HG02981 (cell line): ENCODE results near the gene PLPPR1.
"Not testable (repeated sequence)": the region's sequence is repeated elsewhere in the genome, so short reads cannot be mapped to it uniquely, and the experiment has no call there.

Experiments used
- ATAC-seq: cut with Tn5 transposase; IDR thresholded peaks from one replicate; pipeline ENCODE4 v1.9.1; 2021; ENCODE audit warnings: mild to moderate bottlenecking, moderate library complexity; ENCODE audit not compliant: unreplicated experiment

Gene PLPPR1

DNA sequence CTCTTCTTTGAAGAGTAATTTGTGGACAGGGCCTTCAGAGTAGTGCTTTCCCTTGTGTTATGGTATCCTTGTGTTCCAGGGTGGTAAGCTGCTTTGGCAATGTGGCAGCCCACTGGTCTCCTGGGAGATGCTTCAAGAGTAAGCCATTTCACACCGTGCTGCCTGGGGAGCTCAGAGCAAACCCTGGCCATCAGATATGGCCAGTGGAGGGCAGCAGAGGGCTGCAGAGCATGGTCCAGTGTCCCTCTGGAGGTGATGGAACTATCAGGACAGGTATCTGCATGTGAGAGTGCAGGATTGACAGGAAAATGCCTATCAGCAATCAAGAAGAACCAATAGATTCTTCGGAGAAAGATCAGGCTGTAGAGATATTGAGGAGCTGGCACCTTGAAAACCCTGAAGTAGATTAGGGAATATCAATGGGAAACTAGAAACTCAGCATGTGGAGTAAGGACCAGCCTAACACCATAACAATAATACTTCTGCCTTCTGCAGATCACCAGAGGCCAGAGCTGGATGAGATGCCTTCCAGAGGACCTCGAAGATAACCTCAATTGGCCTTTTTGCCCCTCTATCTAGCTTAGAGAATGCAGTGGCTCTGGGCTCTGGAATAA lies 90.8 kb downstream of the PLPPR1 start:
- ATAC-seq = peak; percentile 84

DNA sequence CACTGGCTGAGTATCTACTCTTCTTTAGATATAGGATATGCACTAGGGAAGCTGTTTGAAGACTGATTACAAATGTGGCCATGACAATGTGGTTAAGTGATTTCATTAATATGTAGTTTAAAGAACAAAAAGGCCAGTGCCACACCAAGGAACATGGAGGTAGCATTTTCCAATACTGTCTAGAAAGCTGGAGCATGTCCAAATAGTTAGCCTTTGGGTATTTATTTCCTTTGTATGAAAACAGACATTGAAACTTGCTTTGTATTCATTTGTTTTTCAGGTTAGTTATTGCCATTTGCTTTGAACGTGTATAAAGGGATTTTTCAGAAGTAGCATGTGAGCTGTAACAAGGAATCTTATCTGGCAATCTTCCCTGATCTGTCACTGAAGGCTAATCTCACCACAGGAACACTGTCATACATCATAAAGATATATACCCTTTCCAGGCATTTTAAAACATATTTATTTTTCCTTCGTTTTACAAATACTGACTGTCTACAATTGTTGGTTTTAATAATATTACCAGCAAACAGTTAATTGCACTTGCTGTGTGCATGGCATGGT lies 93.4 kb downstream of the PLPPR1 start:
- ATAC-seq = no peak

DNA sequence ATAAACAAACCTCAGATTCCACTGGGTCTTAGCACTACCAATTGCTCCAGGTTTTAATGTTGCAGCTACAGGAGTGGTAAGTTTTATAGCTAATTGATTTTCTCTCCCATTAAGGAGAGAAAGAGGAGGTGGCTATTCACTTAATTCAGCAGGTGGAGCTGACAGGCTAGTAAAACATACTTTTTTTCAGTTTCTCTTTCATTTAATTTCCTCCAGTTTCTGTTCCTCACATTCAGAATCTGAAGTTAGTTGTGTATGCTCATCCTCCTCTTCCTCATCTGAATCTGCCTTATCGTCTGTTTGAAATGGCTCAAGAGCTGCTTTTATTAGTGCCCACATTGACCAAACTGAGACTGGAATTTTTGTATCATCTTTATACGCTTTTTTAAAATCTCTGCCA lies 98.0 kb downstream of the PLPPR1 start:
- ATAC-seq = peak; percentile 54

DNA sequence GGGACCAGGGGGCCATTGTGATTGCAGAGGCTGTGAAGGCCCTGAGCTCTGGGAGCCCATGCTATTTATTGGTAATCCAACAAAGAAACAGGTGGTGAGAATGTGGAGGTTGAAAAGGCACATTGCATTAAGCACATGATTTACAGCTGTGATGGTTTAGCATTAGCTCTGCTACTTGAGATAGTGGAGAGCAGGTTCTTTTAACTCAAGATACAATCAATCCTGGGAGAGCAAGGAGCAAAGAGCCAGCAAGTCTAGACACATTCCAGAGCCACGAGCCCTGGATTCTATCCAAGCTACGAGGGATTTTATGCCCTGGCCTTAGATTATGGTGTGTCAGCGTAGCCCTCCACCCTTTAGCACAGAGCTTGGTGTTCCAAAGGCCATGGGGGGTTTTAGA lies 98.8 kb downstream of the PLPPR1 start:
- not testable (repeated sequence) for ATAC-seq

DNA sequence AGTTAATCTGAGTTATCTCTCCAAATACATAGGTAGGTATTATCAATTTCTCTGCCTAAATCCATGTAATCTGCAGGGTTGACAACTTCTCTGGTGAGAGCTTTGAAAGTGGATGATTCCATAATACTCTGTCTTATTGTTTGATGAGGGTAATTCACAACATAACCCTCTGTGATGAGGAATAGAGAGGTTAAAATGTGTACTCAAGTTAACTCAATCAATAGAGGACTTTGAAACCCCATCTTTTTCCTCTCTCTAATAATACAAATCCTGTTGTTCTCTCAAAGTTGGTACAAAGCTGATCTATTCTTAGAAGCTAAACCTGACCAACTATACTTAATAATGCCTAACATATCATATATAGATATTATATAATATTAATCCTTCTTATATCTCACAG lies 100.1 kb downstream of the PLPPR1 start:
- no peak for ATAC-seq

DNA sequence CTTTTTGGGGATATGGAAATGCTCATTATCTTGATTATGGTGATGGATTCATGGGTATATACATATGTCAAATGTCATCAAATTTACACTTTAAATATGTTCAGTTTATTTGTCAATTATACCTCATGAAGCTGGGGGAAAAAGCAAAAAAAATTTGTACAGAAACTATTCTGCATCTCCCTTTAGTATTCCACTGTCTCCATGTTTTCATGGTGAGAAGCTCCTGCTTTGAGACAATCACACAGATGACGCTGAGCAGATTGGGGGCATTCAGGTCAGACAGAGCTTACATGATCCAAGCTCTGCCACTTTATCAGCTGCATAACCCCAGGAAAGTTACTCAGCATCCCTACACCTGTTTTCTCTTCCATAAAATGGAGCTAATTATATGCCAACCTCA lies 101.5 kb downstream of the PLPPR1 start:
- no peak for ATAC-seq

DNA sequence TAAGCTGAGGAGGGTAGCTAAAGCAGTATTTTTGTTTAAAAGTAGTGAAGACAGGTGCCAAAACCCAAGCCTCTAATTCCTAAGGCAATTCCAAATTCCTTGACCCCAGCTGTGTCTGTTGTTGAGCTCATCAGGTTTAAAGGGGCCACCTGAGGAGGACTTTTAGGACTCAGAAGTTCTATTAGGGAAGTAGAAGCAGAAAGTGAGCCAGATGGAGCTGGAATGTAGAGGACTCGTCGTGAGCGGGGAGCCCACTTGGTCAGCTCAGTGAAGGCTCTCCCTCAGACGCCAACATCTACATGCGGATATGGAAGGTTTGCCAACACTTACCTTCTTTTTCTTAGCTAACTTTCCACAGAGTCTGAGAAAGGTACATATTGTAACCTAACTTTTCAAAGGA lies 102.8 kb downstream of the PLPPR1 start:
- no peak for ATAC-seq

DNA sequence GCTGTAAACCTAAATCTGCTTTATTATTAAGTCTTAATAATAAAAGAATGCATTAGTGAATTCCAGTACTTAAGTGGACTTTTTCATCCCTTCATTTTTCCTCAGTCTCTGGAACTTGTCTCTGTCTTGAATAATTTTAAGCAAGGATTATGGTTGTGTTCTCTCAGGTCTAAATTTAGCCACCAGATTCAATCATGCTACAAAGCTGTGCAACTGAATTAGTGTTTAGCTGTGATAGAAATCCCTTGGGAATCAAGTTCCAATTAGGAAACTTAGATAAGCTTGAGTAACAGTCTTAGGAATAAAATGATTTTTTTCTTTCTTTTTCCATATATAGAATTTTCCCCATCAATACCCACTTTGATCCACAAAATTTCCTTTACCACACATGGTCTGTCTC lies 104.3 kb downstream of the PLPPR1 start:
- no peak for ATAC-seq

DNA sequence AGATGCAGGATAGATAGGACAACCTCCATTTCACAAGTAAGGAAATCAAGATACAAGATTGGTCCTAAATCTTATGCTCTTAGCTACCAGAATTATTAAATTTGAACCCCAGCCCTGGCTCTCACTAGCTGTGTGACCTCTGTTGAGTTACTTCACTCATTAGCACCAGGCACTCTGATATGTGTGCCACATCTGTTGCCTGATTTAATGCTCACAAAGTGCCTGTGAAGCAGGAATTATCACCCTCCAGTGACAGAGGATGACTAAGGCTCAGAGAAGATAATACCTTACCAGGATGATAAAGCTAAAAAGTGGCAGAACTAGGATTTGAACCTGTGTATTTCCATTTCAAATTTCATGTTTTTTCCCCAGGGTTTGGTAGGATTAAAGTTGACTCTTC lies 110.0 kb downstream of the PLPPR1 start:
- no peak for ATAC-seq

DNA sequence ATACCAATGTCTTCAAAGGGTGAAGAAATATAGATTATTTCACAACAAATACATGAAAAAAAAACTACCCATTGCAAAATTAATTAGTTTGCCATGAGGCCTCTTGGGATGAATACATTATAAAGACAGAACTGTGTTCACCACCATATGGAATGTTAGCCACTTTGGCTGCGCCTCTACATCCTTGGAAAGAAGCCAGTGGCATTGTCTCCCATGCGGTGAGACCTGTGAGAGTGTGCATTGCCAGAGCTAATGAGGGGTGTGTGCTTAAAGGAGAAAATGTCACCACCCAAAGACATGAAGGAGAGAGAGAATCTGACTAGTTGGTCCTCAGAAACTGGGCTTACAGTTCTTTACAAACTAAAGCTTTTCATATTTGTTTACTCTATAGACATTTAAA lies 110.6 kb downstream of the PLPPR1 start:
- no peak for ATAC-seq

DNA sequence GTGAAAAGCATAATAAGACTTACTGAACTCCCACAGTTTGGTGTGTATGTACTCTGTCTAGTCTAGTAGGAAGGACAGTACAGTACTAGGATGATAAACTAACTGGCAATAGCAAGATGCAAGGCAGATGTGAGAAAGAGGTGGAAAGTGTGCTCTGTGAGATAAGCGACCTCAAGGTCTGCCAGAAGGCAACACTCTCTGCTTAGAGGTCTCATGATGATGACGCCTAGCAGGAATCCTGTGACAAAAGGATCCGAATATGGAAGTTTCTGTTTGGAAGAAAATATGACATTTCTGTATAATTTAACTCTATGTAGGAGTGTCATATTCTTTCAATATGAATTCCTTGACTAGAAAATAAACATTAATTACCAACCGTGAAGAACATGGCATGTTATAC lies 112.2 kb downstream of the PLPPR1 start:
- ATAC-seq = no peak

DNA sequence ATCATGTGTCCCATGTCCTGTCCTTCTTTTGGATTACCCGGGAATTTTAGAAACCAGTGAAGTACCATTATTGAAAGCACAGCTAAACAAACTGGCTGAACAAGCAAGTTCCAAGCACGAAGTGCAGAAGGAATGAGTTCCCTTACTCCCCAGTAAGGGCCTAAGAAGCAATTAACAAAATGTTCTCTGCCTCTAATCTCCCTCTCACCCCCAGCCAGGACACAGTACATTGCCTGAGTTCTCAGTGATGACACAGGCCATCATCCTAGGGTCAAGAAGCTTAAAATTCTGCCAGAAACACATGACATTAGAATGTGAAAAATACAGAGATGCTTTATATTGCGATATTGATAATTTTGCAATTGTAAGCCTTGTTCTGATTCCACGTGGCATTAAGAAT lies 118.0 kb downstream of the PLPPR1 start:
- no peak for ATAC-seq

DNA sequence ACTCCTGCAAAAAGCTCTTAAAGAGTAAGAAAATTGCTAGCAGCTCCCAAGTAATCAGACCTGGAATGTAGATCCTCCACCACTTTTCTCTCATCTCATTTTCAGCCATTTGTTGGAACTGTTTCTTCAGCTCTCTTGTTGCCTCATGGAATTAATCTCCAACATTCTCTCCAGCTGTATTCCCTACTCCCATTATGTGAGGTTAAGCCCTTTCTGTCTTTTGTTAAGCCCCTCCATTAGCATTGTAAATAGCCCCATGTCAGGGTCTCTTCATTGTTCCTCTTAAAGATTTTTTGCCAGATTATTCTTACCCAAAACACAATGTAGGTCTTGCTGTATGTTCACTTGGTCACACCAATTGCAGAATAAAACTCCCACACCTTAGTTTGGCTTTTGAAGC lies 119.8 kb downstream of the PLPPR1 start:
- ATAC-seq = no peak

DNA sequence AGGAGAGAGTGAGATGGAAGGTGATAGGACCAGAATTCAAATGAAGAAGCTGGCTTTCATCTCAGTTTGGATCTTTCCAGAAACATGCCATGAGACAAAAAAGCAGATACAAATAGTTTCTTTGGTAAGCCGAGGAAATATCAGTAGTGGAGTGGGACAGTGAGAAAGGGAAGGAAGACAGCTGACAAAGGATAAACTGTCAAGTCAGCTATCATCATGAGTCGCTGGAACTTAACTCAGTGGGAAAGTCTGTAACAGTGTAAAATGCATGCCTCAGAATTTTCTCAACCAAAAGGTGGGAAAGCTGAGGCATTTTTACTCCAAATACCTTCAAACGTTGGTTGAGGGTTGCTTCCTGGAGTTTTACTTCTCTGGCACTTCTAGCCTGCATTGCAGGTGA lies 129.8 kb downstream of the PLPPR1 start:
- no peak for ATAC-seq

DNA sequence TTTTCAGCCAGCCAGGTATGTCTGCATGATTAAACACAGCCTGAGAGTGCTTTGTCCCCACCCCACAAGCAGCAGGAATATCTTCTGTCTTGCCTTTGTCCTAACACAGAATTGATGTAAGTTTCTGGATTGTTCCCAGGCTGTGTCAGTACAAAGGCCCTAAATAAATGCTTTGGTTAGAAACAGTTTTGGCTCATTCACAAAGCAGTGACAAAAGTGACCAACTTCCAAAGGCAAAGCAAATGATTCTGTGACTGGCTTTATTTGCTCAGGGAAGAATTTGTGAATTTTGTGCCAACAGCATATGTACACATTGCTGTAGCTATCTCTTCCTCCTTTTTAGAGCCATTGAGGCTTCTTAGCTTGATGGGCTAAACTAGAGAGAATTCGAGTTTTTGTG lies 133.7 kb downstream of the PLPPR1 start:
- ATAC-seq = no peak

DNA sequence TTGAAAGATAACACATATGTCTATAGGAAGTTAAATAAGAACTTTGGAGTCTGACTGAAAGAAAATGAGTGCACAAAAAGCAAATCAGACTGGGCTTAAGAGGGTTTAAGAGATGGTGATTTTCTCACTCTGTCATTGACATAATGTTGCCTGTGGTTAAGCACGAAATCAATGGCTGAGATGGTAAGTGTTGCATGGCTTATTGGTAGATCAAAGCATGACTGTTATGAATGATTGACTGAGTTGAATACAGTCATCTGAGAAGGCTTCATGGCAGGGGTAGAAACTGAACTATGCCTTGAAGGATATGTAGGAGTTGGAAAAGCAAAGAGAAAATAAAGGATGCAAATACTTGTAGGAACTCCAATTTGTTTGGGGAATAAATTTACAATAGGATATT lies 136.6 kb downstream of the PLPPR1 start:
- no peak for ATAC-seq

DNA sequence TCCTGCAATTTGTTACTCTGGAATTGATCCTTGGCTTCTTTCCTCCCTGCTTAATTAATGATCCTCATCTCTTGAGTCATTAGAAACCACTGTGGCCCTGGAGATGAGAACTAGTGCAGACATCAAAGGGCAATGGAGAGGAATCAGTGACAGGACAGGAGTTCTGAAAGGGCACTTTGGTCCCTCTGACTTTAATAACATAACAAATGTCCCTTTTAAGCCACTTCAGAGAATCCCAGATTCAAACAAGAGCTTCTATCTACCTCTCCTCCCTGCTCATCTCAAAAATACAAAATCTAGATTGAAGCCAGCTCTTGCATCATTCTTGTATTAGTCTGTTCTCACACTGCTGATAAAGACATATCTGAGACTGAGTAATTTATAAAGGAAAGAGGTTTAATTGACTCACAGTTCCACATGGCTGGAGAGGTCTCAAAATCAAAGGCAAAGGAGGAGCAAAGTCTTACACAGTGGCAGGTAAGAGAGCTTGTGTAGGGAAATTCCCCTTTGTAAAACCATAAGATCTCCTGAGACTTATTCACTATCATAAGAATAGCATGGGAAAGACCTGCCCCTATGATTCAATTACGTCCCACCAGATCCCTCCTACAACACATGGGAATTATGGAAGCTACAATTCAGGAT lies 139.1 kb downstream of the PLPPR1 start:
- no peak for ATAC-seq

DNA sequence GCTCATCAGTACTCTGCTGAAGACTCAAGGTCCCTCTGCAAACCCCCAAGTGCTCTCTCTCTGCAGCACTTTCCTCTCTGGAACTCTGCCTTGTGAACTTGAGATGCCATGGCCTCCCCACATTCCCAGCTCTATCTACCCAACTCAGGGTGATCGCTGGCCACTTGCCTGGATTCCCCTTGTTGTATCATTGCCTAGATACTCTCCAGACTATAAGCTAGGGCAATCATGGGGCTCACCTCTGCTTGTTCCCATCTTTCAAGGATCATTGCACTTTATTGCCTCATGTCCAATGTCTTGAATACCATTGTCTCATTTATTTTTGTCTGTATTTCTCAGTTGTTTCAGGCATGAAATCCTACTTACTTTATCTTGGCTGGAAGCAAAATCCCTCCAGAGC lies 144.1 kb downstream of the PLPPR1 start:
- ATAC-seq = no peak

DNA sequence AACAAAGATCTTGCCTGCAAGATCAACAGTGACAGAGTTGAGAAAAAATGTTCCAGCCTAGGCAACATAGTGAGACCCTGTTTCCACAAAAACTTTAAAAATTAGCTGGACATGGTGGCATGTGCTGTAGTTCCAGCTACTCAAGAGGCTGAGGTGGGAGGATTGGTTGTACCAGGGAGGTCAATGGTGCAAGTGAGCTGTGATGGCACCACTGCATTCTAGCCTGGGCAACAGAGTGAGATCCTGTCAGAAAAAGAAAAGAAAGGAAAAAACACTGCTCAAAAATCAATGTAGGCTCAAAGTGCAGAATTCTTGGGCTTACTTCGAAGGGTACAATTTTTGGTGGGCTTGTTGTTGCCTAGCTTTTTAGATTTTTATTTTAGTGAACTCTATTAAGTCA lies 145.4 kb downstream of the PLPPR1 start:
- no peak for ATAC-seq

DNA sequence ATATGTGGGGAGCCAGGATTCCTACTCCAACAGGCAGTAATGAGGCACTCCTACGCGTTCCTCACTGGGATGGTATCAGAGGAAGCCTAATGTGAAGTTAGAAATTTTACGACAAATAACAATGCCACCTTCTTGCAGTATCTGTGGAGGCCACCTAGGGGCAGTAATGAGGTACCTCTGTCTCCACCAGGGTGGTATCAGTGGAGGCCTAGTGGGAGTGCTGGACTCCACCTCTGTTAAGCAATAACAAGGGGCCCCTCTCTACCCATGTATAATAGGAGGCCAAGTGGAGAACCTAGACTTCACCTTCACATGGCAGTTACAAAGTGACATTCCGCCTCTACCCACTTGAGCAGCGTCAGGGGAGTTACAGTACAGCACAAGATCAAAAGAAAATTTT lies 147.9 kb downstream of the PLPPR1 start:
- ATAC-seq = no peak

DNA sequence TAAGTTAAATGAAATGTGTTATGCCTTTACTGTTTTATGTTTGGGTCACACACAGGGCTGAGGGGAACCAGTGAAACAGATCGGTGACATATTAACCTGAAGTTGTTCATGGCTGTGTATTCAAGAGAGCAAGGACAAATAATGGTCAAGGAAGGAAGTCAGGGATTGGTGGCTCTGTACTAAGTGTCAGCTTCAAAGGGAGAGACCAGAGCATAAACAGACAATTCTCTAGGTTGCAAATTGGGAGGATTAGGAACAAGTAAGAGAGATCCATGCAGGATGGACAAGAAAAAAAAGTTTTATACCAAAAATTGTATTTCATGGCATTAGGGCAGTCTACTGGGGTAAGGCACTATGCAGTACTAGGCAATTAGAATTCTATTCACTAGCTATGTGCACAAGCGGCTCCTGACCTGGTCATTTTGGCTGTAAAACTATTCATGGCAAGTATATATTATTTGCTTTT lies 156.3 kb downstream of the PLPPR1 start:
- ATAC-seq = no peak

DNA sequence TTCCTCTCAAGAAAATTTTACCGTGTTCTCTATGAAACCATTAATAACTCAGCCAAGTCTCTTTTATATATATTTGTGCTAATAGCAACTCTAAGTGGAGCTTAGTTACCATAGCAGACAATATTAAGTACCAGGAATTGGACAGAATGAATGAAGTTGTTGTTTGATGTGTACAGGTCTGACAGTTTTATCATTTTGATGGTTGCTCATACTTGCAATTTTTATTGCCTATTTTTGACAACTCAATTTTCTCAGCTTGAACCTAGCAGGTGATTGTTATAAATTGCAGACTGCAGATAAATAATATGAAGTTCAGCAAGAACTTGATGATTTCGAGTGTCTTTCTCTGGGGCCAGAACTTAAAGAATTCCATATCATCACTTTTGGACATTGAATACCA lies 163.2 kb downstream of the PLPPR1 start:
- no peak for ATAC-seq

DNA sequence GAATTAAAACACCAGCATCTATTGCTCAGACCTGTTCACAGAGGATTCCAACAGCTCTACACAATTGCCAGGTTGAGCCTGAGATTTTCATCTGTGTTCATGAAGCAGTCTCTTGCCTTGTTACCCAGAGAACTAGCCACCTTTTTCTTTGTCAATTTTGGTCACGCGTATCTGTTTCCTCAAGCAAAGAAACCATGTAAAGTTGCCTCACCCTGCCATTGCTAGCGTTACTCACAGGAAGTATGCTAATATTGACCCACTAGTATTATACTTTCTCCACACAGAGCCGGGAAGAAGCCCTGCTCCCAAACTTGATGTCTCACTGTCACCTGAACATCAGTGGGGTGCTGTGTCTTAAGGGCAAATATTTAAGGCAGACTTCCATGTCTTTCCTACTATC lies 168.5 kb downstream of the PLPPR1 start:
- ATAC-seq = no peak
